ENCODE results near the gene LAMA5. TPM values are rescaled to one million over a fixed set of nuclear protein-coding genes. Genes with fewer than 3 reads are reported as not detected.

LAMA5 gene
- total and polyA plus RNA-seq, 2 of the 8 experiments (the other 6 are each of a cell fraction or from before 2014, with no cell fraction given), result 34.4 to 225 TPM

- no peak for TF ChIP-seq ASH2L (IDR thresholded peaks at IDR 0.05; ENCODE audit: low read length)
- TF ChIP-seq BRCA1 (IDR thresholded peaks at IDR 0.05; ENCODE audit: low read depth, low read length), result no peak
Measured at GRCh38 chr20:62356589-62357186, 10.4 kb downstream of the LAMA5 start (continued).

Measured in H1 (cell line).